AG04450 (cell line): ENCODE results near the gene TEC. TPM values are rescaled to one million over a fixed set of nuclear protein-coding genes. Genes with fewer than 3 reads are reported as not detected.

Experiments
- CTCF ChIA-PET: fragments of 300-600, 350-600 bp; formaldehyde crosslinking; extraction: SDS; loops from one replicate; lab custom pipeline; 2022; ENCODE audit warnings: antibody characterized with exemption, inconsistent platforms; lab: Charles Lee
- POLR2A ChIA-PET: fragments of 350-600 bp; formaldehyde crosslinking; extraction: SDS; loops from one replicate; lab custom pipeline; 2021; ENCODE audit warnings: antibody characterized with exemption, inconsistent platforms; lab: Yijun Ruan, JAX
- DNase-seq: peaks from one replicate; pipeline ENCODE4 v3.0.0-alpha.2; 2011; ENCODE audit warnings: low read depth, low spot score
- H3K27ac ChIP-seq: one replicate; pipeline ENCODE4 v1.5.1; 2012; ENCODE audit warnings: low read depth, low read length, control low read depth
- H3K27me3 ChIP-seq: one replicate; pipeline ENCODE4 v1.6.0; 2012; ENCODE audit warnings: low read length; ENCODE audit not compliant: control insufficient read depth, insufficient read depth
- H3K4me3 ChIP-seq: 2 replicates; pipeline ENCODE4 v1.5.1; 2011; ENCODE audit warnings: mild to moderate bottlenecking, low read depth, low read length, control low read depth
- H3K9me3 ChIP-seq: 2 replicates; pipeline ENCODE4 v1.5.1; 2012; ENCODE audit warnings: low read length; ENCODE audit not compliant: control insufficient read depth, insufficient read depth
- polyA plus RNA-seq: library from polyadenylated mRNA; depleted of rRNA; stranded (reverse); fragments of >200 nt; gene quantifications from 2 replicates; pipeline ENCODE4 v1.2.3, GENCODE V29; 2011
- TF ChIP-seq, protein P1 (sequence below): IDR thresholded peaks from 2 replicates; pipeline ENCODE4 v1.5.1; 2011; ENCODE audit warnings: low read depth, low read length, control low read depth, inconsistent platforms

The TEC gene
- polyA plus RNA-seq, 1 experiment: 0.21 TPM

DNA sequence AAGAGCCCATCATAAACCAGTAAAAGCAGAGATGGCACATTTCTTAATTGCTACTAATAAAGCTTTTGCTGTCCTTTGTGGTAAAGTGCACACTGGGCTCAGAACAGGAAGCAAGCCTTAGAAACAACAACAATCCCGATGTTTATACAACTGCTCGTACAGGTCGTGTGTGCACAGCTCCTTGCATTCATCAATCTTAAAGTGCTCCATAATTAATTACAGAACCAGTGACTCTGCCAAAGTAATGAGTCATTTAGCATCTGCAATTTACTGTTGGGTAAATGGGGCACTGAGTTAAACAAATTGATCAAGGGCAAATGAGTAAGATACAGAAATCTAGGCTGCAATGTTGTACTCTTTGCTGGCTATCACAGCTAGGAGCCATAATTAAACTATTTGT, 74.3 kb downstream of the TEC start:
- POLR2A ChIA-PET: no interaction called here

DNA sequence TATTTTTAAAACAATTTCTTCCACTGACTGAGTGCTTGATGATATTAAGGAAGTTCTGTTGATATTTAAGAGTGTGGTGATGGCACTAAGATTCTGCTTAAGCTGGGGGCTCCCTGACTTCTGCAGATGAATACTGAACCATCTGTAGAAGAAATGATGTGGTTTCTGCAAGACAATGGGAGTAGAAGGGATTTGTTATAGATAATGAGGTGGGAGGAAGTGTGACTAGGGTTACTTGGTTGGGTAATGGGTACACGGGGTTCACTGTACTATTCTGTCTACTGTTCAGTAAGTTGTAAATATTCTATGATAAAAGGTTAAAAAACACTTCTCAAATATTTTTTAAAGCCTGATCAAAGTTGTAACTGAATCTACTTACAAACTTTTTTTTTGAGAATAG, 74.7 kb downstream of the TEC start:
- H3K27ac ChIP-seq: no peak overlapping the region
- peaks cover 3% of the 10 kb centered on the region for H3K27me3 ChIP-seq
- ChIA-PET CTCF (no interaction called here), POLR2A (no interaction called here)
- TF ChIP-seq, protein P1, sequence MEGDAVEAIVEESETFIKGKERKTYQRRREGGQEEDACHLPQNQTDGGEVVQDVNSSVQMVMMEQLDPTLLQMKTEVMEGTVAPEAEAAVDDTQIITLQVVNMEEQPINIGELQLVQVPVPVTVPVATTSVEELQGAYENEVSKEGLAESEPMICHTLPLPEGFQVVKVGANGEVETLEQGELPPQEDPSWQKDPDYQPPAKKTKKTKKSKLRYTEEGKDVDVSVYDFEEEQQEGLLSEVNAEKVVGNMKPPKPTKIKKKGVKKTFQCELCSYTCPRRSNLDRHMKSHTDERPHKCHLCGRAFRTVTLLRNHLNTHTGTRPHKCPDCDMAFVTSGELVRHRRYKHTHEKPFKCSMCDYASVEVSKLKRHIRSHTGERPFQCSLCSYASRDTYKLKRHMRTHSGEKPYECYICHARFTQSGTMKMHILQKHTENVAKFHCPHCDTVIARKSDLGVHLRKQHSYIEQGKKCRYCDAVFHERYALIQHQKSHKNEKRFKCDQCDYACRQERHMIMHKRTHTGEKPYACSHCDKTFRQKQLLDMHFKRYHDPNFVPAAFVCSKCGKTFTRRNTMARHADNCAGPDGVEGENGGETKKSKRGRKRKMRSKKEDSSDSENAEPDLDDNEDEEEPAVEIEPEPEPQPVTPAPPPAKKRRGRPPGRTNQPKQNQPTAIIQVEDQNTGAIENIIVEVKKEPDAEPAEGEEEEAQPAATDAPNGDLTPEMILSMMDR: no peak
- DNase-seq: no peak
- H3K9me3 ChIP-seq: no peaks in the 10 kb centered on the region
- H3K4me3 ChIP-seq: no peak overlapping the region

More for the DNA sequence above, 74.3 kb downstream of the TEC start:
- peaks cover 3% of the 10 kb centered on the region for H3K27me3 ChIP-seq
- DNase-seq: no peak
- no peak overlapping the region for H3K27ac ChIP-seq
- TF ChIP-seq, protein P1: no peak
- CTCF ChIA-PET: no interaction called here
- no peak overlapping the region for H3K4me3 ChIP-seq
- H3K9me3 ChIP-seq: no peaks in the 10 kb centered on the region

DNA sequence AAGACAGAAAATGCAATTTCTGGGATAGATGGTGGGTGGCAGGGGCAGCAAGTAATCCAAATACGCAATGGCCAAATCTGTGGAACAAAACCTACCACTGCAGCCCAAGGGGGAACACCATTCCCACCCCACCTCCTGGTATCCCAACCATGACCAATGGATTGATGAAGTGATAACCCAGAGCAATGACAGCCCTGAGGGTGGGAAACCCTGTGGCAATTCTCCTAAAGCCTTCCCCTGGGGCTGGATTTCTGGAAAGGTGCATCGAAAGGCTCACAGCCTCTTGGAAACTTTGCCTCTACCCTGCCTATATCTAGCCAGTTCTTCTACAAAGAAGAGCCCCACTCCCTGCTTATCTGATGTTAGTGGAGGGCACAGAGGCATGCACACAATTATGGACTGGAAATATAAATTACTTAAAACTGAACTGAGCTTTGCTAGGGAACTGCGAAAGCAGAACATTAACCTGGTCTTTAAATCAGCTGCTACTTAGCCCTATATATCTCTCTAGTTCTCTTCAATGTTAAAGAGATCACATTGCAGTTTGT, 75.6 kb downstream of the TEC start:
- TF ChIP-seq, protein P1: no peak
- ChIA-PET CTCF (no interaction called here), POLR2A (no interaction called here)
- Histone ChIP-seq H3K9me3 (no peaks in the 10 kb centered on the region), H3K4me3 (no peak overlapping the region), H3K27me3 (peaks cover 3% of the 10 kb centered on the region), H3K27ac (no peak overlapping the region)
- DNase-seq: no peak

DNA sequence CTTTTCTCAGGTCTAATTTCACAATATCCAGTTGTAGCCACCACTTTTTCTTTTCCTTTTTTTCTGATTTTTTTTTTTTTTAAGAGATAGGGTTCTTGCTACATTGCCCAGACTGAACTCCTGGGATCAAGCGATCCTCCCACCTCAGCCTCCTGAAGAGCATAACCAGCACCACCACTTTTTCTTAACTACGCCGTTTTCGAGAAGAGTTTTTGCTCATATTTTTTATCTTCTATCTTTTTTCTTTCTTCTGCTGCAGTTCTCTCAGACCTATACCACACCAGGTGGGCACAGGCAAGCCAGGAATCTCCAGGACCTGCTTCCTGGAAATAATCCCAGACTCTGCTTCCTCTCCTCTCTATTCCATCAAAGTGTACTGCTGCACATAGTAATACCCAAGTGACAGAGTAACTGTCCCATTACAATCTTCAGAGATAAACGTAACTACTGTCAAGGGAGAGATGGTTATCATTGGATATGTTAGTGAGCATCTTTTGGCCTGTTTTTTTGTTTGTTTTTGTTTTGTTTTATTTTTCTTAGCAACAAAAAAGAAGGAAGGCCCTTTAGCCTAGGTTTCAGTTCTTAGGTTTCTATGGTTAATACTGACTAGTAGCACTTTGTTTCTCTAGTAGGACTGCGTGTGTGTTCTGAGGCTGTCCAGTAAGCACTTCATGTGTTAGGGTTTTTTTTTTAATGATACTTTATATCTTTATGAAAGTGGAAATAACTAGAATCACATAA, 76.4 kb downstream of the TEC start:
- POLR2A ChIA-PET: no interaction called here
- peaks cover 3% of the 10 kb centered on the region for H3K27me3 ChIP-seq
- CTCF ChIA-PET: no interaction called here
- no peak overlapping the region for H3K27ac ChIP-seq
- TF ChIP-seq, protein P1: no peak
- no peaks in the 10 kb centered on the region for H3K9me3 ChIP-seq
- H3K4me3 ChIP-seq: no peak overlapping the region
- DNase-seq: no peak

DNA sequence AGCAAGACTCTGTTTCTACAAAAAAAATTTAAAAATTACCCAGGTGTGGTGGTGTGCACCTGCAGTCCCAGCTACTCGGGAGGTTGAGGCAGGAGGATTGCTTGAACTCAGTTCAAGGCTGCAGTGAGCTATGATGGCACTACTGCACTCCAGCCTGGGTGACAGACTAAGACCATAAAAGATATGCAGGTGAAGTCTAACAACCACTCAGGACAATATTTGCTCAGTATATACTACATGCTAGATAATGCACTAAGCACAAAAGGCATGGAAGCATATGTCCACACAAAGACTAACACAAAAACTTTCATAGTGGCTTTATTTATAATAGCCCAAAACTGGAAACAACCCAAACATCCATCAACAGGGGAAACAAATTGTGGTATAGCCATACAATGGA, 77.9 kb downstream of the TEC start:
- no peak overlapping the region for H3K4me3 ChIP-seq
- no peaks in the 10 kb centered on the region for H3K27me3 ChIP-seq
- TF ChIP-seq, protein P1: no peak
- POLR2A ChIA-PET: no interaction called here
- CTCF ChIA-PET: no interaction called here
- H3K9me3 ChIP-seq: no peaks in the 10 kb centered on the region
- no peak for DNase-seq
- no peak overlapping the region for H3K27ac ChIP-seq
